OCI-LY7 (cell line): ENCODE measurements around the gene CDCA5.

Experiments used
- CTCF ChIP-seq: fragments of 200-600 bp; sonication (generic); conservative IDR thresholded peaks from 2 replicates; pipeline ENCODE4 v1.5.1; 2014; ENCODE audit warnings: mild to moderate bottlenecking, antibody characterized with exemption, low read length, moderate library complexity, mixed read lengths
- EZH2phosphoT487 ChIP-seq: fragments of 200-600 bp; sonication (generic); IDR thresholded peaks from 2 replicates; pipeline ENCODE4 v1.6.1; 2018; ENCODE audit warnings: low read depth, borderline replicate concordance, mild to moderate bottlenecking, mixed run types, antibody characterized with exemption, low read length, moderate library complexity, mixed read lengths

- TF ChIP-seq CTCF (no peak), EZH2phosphoT487 (no peak)
Measured at GRCh38 chr11:65067446-65067845, 16.4 kb downstream of the CDCA5 start.
